Epithelial cell of esophagus (primary cell): ENCODE data around the gene DBNDD1.

Experiments used
- DNase-seq: peaks from one replicate; pipeline ENCODE4 v3.0.0; 2010; ENCODE audit warnings: low read depth
- H3K4me3 ChIP-seq: 2 replicates; pipeline ENCODE4 v1.5.1; 2011; ENCODE audit warnings: mild to moderate bottlenecking, low read length, control low read depth
- TF ChIP-seq, protein P1 (sequence below): IDR thresholded peaks from 2 replicates; pipeline ENCODE4 v1.5.1; 2011; ENCODE audit warnings: low read depth, mild to moderate bottlenecking, low read length, control low read depth, inconsistent platforms; ENCODE audit not compliant: insufficient read depth; ENCODE audit errors: missing control alignments

Gene DBNDD1

GRCh38 chr16:90035902-90036301 is 16.6 kb upstream of the DBNDD1 start:
- no peak overlapping the region for H3K4me3 ChIP-seq
- no peak for DNase-seq
- TF ChIP-seq, protein P1, sequence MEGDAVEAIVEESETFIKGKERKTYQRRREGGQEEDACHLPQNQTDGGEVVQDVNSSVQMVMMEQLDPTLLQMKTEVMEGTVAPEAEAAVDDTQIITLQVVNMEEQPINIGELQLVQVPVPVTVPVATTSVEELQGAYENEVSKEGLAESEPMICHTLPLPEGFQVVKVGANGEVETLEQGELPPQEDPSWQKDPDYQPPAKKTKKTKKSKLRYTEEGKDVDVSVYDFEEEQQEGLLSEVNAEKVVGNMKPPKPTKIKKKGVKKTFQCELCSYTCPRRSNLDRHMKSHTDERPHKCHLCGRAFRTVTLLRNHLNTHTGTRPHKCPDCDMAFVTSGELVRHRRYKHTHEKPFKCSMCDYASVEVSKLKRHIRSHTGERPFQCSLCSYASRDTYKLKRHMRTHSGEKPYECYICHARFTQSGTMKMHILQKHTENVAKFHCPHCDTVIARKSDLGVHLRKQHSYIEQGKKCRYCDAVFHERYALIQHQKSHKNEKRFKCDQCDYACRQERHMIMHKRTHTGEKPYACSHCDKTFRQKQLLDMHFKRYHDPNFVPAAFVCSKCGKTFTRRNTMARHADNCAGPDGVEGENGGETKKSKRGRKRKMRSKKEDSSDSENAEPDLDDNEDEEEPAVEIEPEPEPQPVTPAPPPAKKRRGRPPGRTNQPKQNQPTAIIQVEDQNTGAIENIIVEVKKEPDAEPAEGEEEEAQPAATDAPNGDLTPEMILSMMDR = no peak

DNA sequence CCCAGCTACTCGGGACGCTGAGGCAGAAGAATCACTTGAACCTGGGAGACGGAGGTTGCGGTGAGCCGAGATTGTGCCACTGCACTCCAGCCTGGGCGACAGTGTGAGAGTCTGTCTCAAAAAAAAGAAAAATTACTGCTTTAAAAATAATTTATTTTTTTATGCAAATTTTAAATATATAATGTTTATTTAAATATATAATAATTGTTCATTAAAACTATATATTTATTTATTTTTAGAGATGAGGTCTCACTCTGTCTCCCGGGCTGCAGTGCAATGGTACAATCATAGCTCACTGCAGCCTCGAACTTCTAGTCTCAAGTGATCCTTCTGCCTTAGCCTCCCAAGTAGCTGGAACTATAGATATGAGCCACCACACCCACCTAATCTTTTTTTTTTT is 15.2 kb upstream of the DBNDD1 start:
- DNase-seq = no peak
- no peak overlapping the region for H3K4me3 ChIP-seq
- TF ChIP-seq, protein P1 = no peak

DNA sequence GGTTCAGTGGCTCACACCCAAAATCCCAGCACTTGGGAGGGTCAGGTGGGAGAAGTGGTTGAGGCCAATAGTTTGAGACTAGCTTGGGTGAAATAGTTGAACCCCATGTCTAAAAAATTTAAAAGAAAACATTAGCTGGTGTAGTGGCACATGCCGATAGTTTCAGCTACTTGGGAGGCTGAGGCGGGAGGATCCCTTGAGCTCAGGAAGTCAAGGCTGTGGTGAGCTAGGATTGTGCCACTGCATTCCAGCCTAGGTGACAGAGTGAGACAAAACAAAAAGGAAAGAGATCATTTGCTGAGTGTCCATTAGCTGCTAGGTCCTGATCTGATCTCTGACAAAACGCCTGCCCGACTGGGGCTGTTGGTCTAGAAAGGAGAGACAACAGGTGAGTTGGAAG is 14.1 kb upstream of the DBNDD1 start:
- H3K4me3 ChIP-seq = no peak overlapping the region
- no peak for DNase-seq
- TF ChIP-seq, protein P1 = no peak

GRCh38 chr16:90032674-90033331 is 13.5 kb upstream of the DBNDD1 start:
- H3K4me3 ChIP-seq = no peak overlapping the region
- no peak for DNase-seq
- TF ChIP-seq, protein P1 = no peak

DNA sequence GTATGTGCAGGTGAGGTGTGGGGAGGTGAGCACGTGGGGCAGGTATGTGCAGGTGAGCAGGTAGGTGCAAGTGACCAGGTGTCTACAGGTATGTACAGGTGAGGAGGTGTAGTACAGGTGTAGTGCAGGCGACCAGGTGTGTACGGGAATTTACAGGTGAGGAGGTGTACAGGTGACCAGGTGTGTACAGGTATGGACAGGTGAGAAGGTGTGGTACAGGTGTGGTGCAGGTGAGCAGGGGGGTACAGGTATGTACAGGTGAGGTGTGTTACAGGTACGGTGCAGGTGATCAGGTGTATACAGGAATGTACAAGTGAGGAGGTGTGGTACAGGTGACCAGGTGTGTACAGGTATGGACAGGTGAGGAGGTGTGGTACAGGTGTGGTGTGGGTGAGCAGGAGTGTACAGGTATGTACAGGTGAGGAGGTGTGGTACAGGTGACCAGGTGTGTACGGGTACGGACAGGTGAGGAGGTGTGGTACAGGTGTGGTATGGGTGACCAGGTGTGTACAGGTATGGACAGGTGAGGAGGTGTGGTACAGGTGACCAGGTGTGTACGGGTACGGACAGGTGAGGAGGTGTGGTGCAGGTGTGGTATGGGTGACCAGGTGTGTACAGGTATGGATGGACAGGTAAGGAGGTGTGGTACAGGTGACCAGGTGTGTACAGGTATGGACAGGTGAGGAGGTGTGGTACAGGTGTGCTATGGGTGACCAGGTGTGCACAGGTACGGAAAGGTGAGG is 12.8 kb upstream of the DBNDD1 start:
- no peak overlapping the region for H3K4me3 ChIP-seq
- TF ChIP-seq, protein P1 = no peak
- peak; percentile 54 for DNase-seq

- H3K4me3 ChIP-seq = no peak overlapping the region
- TF ChIP-seq, protein P1 = no peak
- DNase-seq = no peak
These were observed 12.1 kb upstream of the DBNDD1 start for GRCh38 chr16:90031186-90031930.
